HG03139 (cell line): ENCODE data around the gene EMILIN2.

Experiments
- ATAC-seq: cut with Tn5 transposase; IDR thresholded peaks from one replicate; pipeline ENCODE4 v1.9.1; 2021; ENCODE audit not compliant: unreplicated experiment

The EMILIN2 gene

GRCh38 chr18:2952605-2953004 lies 105.8 kb downstream of the EMILIN2 start:
- ATAC-seq: no peak

GRCh38 chr18:2953935-2954653 lies 107.3 kb downstream of the EMILIN2 start:
- ATAC-seq: no peak

- ATAC-seq: no peak
Measured at GRCh38 chr18:2954869-2955645, 108.3 kb downstream of the EMILIN2 start.

GRCh38 chr18:2956056-2956455 lies 109.2 kb downstream of the EMILIN2 start:
- no peak for ATAC-seq

GRCh38 chr18:2958819-2959298 lies 112.1 kb downstream of the EMILIN2 start:
- no peak for ATAC-seq

GRCh38 chr18:2959341-2959740 lies 112.5 kb downstream of the EMILIN2 start:
- no peak for ATAC-seq

GRCh38 chr18:2960983-2961696 lies 114.3 kb downstream of the EMILIN2 start:
- no peak for ATAC-seq

- ATAC-seq: no peak
Measured at GRCh38 chr18:2961821-2962220, 115.0 kb downstream of the EMILIN2 start.

- no peak for ATAC-seq
Measured at GRCh38 chr18:2963048-2963447, 116.2 kb downstream of the EMILIN2 start.

GRCh38 chr18:2964361-2965010 lies 117.7 kb downstream of the EMILIN2 start:
- no peak for ATAC-seq
